HEK293 (cell line): Measurements from ENCODE around the gene SH3YL1.
A peak's percentile ranks its signal among the peaks of the same experiment; 100 is the strongest.

ENCODE experiments used
- EGR2 ChIP-seq: fragments of 450-650 bp; formaldehyde crosslinking; IDR thresholded peaks from 2 replicates; pipeline ENCODE4 v1.5.1; 2016; ENCODE audit warnings: low read depth, missing biosample characterization, missing genetic modification characterization
- GLIS2 ChIP-seq: fragments of 450-650 bp; formaldehyde crosslinking; IDR thresholded peaks from 2 replicates; pipeline ENCODE4 v1.5.1; 2016; ENCODE audit warnings: missing biosample characterization, missing genetic modification characterization
- HOXA7 ChIP-seq: sonication (generic); formaldehyde crosslinking; IDR thresholded peaks from 2 replicates; pipeline ENCODE4 v1.8.1; 2022; ENCODE audit warnings: missing genetic modification reagents, borderline replicate concordance
- KLF9 ChIP-seq: fragments of 450-650 bp; formaldehyde crosslinking; IDR thresholded peaks from 2 replicates; pipeline ENCODE4 v1.5.1; 2016; ENCODE audit warnings: missing biosample characterization, missing genetic modification characterization, low read depth
- MZF1 ChIP-seq: fragments of 450-650 bp; formaldehyde crosslinking; IDR thresholded peaks from 2 replicates; pipeline ENCODE4 v1.5.1; 2017; ENCODE audit warnings: missing biosample characterization, missing genetic modification characterization, borderline replicate concordance
- RBAK ChIP-seq: fragments of 450-650 bp; formaldehyde crosslinking; IDR thresholded peaks from 2 replicates; pipeline ENCODE4 v1.5.1; 2016; ENCODE audit warnings: missing biosample characterization, missing genetic modification characterization
- REPIN1 ChIP-seq: fragments of 450-650 bp; formaldehyde crosslinking; IDR thresholded peaks from 2 replicates; pipeline ENCODE4 v1.5.1; 2017; ENCODE audit warnings: missing biosample characterization, missing genetic modification characterization, low read depth
- SCRT2 ChIP-seq: fragments of 450-650 bp; formaldehyde crosslinking; IDR thresholded peaks from 2 replicates; pipeline ENCODE4 v1.5.1; 2016; ENCODE audit warnings: missing biosample characterization, missing genetic modification characterization
- SETDB1 ChIP-seq: IDR thresholded peaks from one replicate; pipeline ENCODE4 v1.6.1; 2017; ENCODE audit warnings: mild to moderate bottlenecking, low read length, moderate library complexity, mixed read lengths; ENCODE audit not compliant: insufficient read length
- ZBTB17 ChIP-seq: fragments of 450-650 bp; formaldehyde crosslinking; IDR thresholded peaks from 2 replicates; pipeline ENCODE4 v1.5.1; 2016; ENCODE audit warnings: missing biosample characterization, missing genetic modification characterization
- ZFHX2 ChIP-seq: fragments of 450-650 bp; formaldehyde crosslinking; conservative IDR thresholded peaks from 2 replicates; pipeline ENCODE4 v1.5.1; 2016; ENCODE audit warnings: missing biosample characterization, missing genetic modification characterization
- ZIC2 ChIP-seq: fragments of 450-650 bp; formaldehyde crosslinking; IDR thresholded peaks from 2 replicates; pipeline ENCODE4 v1.5.1; 2016; ENCODE audit warnings: missing biosample characterization, missing genetic modification characterization
- ZNF146 ChIP-seq: fragments of 450-650 bp; formaldehyde crosslinking; IDR thresholded peaks from 2 replicates; pipeline ENCODE4 v1.5.1; 2016; ENCODE audit warnings: missing biosample characterization, missing genetic modification characterization
- ZNF157 ChIP-seq: fragments of 450-650 bp; formaldehyde crosslinking; IDR thresholded peaks from 2 replicates; pipeline ENCODE4 v1.5.1; 2016; ENCODE audit warnings: missing biosample characterization, missing genetic modification characterization
- ZNF19 ChIP-seq: fragments of 450-650 bp; formaldehyde crosslinking; IDR thresholded peaks from 2 replicates; pipeline ENCODE4; 2016; ENCODE audit warnings: missing biosample characterization, missing genetic modification characterization, low read depth
- ZNF202 ChIP-seq: fragments of 450-650 bp; formaldehyde crosslinking; IDR thresholded peaks from 2 replicates; pipeline ENCODE4 v1.5.1; 2016; ENCODE audit warnings: missing biosample characterization, missing genetic modification characterization, borderline replicate concordance
- ZNF23 ChIP-seq: fragments of 450-650 bp; formaldehyde crosslinking; IDR thresholded peaks from 2 replicates; pipeline ENCODE4 v1.5.1; 2016; ENCODE audit warnings: missing biosample characterization, missing genetic modification characterization, borderline replicate concordance
- ZNF266 ChIP-seq: fragments of 450-650 bp; formaldehyde crosslinking; IDR thresholded peaks from 2 replicates; pipeline ENCODE4 v1.5.1; 2016; ENCODE audit warnings: missing biosample characterization, missing genetic modification characterization, low read depth
- ZNF391 ChIP-seq: fragments of 450-650 bp; formaldehyde crosslinking; IDR thresholded peaks from 2 replicates; pipeline ENCODE4 v1.5.1; 2016; ENCODE audit warnings: low read depth, missing biosample characterization, missing genetic modification characterization, borderline replicate concordance
- ZNF394 ChIP-seq: fragments of 450-650 bp; formaldehyde crosslinking; IDR thresholded peaks from 2 replicates; pipeline ENCODE4 v1.5.1; 2016; ENCODE audit warnings: missing biosample characterization, missing genetic modification characterization, mild to moderate bottlenecking, moderate library complexity, borderline replicate concordance
- ZNF404 ChIP-seq: fragments of 450-650 bp; formaldehyde crosslinking; IDR thresholded peaks from 2 replicates; pipeline ENCODE4 v1.5.1; 2017; ENCODE audit warnings: missing biosample characterization, missing genetic modification characterization
- ZNF473 ChIP-seq: fragments of 450-650 bp; formaldehyde crosslinking; IDR thresholded peaks from 2 replicates; pipeline ENCODE4 v1.5.1; 2017; ENCODE audit warnings: missing biosample characterization, missing genetic modification characterization
- ZNF558 ChIP-seq: fragments of 450-650 bp; formaldehyde crosslinking; IDR thresholded peaks from 2 replicates; pipeline ENCODE4 v1.5.1; 2016; ENCODE audit warnings: missing biosample characterization, missing genetic modification characterization
- ZNF561 ChIP-seq: fragments of 450-650 bp; IDR thresholded peaks from 2 replicates; pipeline ENCODE4 v1.5.1; 2018; ENCODE audit warnings: missing biosample characterization, missing genetic modification characterization, borderline replicate concordance
- ZNF571 ChIP-seq: fragments of 450-650 bp; formaldehyde crosslinking; IDR thresholded peaks from 2 replicates; pipeline ENCODE4 v1.5.0; 2017; ENCODE audit warnings: missing biosample characterization, missing genetic modification characterization
- ZNF670 ChIP-seq: fragments of 450-650 bp; formaldehyde crosslinking; IDR thresholded peaks from 2 replicates; pipeline ENCODE4 v1.5.1; 2016; ENCODE audit warnings: missing biosample characterization, missing genetic modification characterization, low read depth
- ZNF76 ChIP-seq: fragments of 450-650 bp; formaldehyde crosslinking; IDR thresholded peaks from 2 replicates; pipeline ENCODE4; 2016; ENCODE audit warnings: low read depth, missing biosample characterization, missing genetic modification characterization, borderline replicate concordance
- ZNF791 ChIP-seq: fragments of 450-650 bp; formaldehyde crosslinking; IDR thresholded peaks from 2 replicates; pipeline ENCODE4 v1.5.1; 2016; ENCODE audit warnings: missing biosample characterization, missing genetic modification characterization
- ZSCAN23 ChIP-seq: fragments of 450-650 bp; formaldehyde crosslinking; IDR thresholded peaks from 2 replicates; pipeline ENCODE4 v1.5.1; 2016; ENCODE audit warnings: missing biosample characterization, missing genetic modification characterization
- TF ChIP-seq, protein P1 (sequence below): sonication (generic); formaldehyde crosslinking; IDR thresholded peaks from 2 replicates; pipeline ENCODE4 v1.8.1; 2022; ENCODE audit warnings: mild to moderate bottlenecking, moderate library complexity, missing genetic modification reagents
- TF ChIP-seq, protein P2 (sequence below): fragments of 450-650 bp; formaldehyde crosslinking; IDR thresholded peaks from 2 replicates; pipeline ENCODE4 v1.5.1; 2016; ENCODE audit warnings: missing biosample characterization, missing genetic modification characterization
- TF ChIP-seq, protein P3 (sequence below): fragments of 450-650 bp; formaldehyde crosslinking; IDR thresholded peaks from 2 replicates; pipeline ENCODE4 v1.5.1; 2016; ENCODE audit warnings: missing biosample characterization, missing genetic modification characterization
- TF ChIP-seq, protein P4 (sequence below): IDR thresholded peaks from 2 replicates; pipeline ENCODE4 v1.6.1; 2011; ENCODE audit warnings: mild to moderate bottlenecking, low read depth, low read length, borderline replicate concordance

The SH3YL1 gene

DNA sequence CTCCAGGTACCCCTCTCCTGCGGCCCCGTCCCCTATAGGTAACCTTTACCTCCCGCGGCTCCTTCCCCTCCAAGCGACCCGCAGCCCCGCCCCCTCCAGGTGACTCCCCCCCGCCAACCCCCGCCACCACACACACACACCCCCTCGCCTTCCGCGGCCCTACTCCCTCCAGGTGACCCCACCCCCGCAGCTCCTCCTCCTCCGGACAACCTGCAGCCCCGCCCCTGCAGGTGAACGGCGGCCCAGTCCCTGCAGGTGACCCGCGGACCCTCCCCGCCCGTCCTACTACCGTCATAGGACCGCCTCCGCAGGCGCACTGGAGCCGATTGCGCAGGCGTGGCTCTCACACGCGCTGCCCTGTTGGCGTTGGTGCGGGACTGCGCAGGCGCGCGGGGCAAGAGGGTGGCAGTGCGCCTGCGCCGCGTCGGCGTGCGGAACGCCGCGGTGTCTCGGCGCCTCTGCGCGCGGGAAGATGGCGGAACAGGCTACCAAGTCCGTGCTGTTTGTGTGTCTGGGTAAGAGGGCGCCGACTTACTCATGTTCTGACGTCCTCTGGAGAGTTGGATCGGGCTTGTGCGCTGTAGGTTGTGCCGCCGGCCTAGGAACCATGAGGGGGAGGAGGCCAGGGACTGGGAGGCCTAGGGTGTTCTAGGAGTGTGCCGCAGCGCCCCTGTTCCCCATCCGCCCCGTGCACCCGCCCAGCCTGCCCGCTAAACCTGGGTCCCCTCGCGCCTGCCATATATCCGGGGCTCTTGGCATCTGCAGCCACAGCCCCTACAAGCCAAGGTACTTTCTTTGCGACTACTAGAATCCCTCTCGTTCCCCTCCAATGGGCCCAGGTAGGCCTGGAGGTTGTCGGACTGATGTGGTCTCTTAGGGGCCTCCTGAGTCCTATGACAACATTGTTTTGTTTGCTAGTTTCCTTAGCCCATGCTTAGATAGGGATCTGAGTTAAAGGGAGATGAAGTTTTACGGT lies 949 bp upstream of the SH3YL1 start, which contains the start of gene ACP1 (continued):
- TF ChIP-seq MZF1 (no peak), GLIS2 (no peak; the same call in 1 of the 2 replicates), ZNF146 (tag by site-specific recombination) (no peak), ZNF670 (no peak), ZFHX2 (tag by site-specific recombination) (peak; percentile 73), ZNF157 (tag by site-specific recombination) (no peak), ZNF558 (tag by site-specific recombination) (no peak), RBAK (tag by site-specific recombination) (no peak), ZNF561 (tag by site-specific recombination) (no peak), SCRT2 (tag by site-specific recombination) (no peak), SETDB1 (no peak), HOXA7 (CRISPR knock-in tag) (no peak), ZNF571 (tag by site-specific recombination) (no peak), KLF9 (tag by site-specific recombination) (no peak; the same call in 1 of the 2 replicates), ZNF266 (tag by site-specific recombination) (no peak), ZSCAN23 (tag by site-specific recombination) (no peak), ZNF394 (tag by site-specific recombination) (no peak), ZIC2 (tag by site-specific recombination) (no peak), ZNF473 (tag by site-specific recombination) (no peak), ZBTB17 (peak; percentile 42), ZNF19 (no peak), ZNF404 (tag by site-specific recombination) (no peak), ZNF391 (no peak), EGR2 (tag by site-specific recombination) (peak; percentile 61), REPIN1 (tag by site-specific recombination) (no peak), ZNF791 (tag by site-specific recombination) (no peak), ZNF202 (tag by site-specific recombination) (no peak), ZNF76 (tag by site-specific recombination) (peak; percentile 39; the same call in 1 of the 2 replicates), ZNF23 (tag by site-specific recombination) (no peak)
- TF ChIP-seq, protein P1, sequence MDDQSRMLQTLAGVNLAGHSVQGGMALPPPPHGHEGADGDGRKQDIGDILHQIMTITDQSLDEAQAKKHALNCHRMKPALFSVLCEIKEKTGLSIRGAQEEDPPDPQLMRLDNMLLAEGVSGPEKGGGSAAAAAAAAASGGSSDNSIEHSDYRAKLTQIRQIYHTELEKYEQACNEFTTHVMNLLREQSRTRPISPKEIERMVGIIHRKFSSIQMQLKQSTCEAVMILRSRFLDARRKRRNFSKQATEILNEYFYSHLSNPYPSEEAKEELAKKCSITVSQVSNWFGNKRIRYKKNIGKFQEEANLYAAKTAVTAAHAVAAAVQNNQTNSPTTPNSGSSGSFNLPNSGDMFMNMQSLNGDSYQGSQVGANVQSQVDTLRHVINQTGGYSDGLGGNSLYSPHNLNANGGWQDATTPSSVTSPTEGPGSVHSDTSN (CRISPR knock-in tag), result peak; percentile 84; the same call in 1 of the 2 replicates
- TF ChIP-seq, protein P2, sequence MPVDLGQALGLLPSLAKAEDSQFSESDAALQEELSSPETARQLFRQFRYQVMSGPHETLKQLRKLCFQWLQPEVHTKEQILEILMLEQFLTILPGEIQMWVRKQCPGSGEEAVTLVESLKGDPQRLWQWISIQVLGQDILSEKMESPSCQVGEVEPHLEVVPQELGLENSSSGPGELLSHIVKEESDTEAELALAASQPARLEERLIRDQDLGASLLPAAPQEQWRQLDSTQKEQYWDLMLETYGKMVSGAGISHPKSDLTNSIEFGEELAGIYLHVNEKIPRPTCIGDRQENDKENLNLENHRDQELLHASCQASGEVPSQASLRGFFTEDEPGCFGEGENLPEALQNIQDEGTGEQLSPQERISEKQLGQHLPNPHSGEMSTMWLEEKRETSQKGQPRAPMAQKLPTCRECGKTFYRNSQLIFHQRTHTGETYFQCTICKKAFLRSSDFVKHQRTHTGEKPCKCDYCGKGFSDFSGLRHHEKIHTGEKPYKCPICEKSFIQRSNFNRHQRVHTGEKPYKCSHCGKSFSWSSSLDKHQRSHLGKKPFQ (tag by site-specific recombination), result no peak
- TF ChIP-seq, protein P3, sequence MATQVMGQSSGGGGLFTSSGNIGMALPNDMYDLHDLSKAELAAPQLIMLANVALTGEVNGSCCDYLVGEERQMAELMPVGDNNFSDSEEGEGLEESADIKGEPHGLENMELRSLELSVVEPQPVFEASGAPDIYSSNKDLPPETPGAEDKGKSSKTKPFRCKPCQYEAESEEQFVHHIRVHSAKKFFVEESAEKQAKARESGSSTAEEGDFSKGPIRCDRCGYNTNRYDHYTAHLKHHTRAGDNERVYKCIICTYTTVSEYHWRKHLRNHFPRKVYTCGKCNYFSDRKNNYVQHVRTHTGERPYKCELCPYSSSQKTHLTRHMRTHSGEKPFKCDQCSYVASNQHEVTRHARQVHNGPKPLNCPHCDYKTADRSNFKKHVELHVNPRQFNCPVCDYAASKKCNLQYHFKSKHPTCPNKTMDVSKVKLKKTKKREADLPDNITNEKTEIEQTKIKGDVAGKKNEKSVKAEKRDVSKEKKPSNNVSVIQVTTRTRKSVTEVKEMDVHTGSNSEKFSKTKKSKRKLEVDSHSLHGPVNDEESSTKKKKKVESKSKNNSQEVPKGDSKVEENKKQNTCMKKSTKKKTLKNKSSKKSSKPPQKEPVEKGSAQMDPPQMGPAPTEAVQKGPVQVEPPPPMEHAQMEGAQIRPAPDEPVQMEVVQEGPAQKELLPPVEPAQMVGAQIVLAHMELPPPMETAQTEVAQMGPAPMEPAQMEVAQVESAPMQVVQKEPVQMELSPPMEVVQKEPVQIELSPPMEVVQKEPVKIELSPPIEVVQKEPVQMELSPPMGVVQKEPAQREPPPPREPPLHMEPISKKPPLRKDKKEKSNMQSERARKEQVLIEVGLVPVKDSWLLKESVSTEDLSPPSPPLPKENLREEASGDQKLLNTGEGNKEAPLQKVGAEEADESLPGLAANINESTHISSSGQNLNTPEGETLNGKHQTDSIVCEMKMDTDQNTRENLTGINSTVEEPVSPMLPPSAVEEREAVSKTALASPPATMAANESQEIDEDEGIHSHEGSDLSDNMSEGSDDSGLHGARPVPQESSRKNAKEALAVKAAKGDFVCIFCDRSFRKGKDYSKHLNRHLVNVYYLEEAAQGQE (tag by site-specific recombination), result no peak
- TF ChIP-seq, protein P4, sequence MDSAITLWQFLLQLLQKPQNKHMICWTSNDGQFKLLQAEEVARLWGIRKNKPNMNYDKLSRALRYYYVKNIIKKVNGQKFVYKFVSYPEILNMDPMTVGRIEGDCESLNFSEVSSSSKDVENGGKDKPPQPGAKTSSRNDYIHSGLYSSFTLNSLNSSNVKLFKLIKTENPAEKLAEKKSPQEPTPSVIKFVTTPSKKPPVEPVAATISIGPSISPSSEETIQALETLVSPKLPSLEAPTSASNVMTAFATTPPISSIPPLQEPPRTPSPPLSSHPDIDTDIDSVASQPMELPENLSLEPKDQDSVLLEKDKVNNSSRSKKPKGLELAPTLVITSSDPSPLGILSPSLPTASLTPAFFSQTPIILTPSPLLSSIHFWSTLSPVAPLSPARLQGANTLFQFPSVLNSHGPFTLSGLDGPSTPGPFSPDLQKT, result no peak
